Measurements from ENCODE around the gene ZXDC. TPM values are rescaled to one million over a fixed set of nuclear protein-coding genes. Genes with fewer than 3 reads are reported as not detected.

The ZXDC gene
- total RNA-seq, 2 donors from 2014 or later = 53.5 to 55.0 TPM

DNA sequence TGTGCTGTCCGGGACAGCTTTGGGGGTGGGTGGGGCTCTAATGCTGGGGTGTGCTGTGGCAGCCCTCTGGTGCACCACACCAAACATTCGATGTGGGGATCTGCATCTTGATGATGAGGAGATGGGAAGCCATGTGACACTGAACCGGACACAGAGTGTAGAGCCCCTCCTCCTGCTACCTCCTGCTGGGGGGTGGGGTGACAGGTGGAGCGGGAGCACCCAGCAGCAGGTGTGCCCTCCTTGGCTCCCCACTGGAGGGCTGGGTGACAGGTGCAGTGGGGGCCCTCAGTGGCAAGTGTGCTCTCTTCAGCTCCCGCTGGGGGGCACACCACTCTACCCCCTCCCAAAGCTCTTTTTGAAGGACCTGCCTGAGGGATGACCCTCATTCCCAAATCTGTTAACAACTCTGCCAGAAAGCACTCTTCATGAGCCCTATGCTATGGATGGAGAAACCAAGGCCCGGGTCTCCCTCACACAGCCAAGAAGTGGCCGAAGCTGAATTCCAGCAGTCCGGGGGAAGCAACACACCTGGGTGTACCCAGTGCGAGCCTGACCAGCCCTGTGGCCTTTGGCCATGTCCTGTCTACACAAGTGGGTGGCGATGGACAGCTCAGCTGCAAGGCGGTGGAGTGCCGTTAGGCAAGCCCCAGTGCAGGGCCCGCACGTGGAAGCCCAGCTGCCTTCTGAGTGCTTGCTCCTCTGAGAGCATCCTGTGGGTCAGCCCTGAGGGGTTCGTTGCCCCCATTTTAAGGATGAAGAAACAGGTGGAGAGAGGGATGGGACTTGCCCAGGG is 42.5 kb upstream of the ZXDC start:
- Histone ChIP-seq H3K27ac (no peak overlapping the region), H3K4me1 (ENCODE audit: control insufficient read depth in 1 of 2, low read depth in 2 of 2) (no peaks in the 10 kb centered on the region), H3K27me3 (replicated peaks; ENCODE audit: insufficient read depth) (no peaks in the 10 kb centered on the region), H3K9me3 (no peaks in the 10 kb centered on the region), H3K4me3 (no peak overlapping the region), H3K36me3 (no peaks in the 10 kb centered on the region)
- ATAC-seq (ENCODE audit: insufficient number of reproducible peaks, low FRiP score, low read depth) (no peak), DNase-seq (ENCODE audit: low spot score) (no peak)
- TF ChIP-seq, protein P1, sequence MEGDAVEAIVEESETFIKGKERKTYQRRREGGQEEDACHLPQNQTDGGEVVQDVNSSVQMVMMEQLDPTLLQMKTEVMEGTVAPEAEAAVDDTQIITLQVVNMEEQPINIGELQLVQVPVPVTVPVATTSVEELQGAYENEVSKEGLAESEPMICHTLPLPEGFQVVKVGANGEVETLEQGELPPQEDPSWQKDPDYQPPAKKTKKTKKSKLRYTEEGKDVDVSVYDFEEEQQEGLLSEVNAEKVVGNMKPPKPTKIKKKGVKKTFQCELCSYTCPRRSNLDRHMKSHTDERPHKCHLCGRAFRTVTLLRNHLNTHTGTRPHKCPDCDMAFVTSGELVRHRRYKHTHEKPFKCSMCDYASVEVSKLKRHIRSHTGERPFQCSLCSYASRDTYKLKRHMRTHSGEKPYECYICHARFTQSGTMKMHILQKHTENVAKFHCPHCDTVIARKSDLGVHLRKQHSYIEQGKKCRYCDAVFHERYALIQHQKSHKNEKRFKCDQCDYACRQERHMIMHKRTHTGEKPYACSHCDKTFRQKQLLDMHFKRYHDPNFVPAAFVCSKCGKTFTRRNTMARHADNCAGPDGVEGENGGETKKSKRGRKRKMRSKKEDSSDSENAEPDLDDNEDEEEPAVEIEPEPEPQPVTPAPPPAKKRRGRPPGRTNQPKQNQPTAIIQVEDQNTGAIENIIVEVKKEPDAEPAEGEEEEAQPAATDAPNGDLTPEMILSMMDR (IDR thresholded peaks at IDR 0.05) = no peak

DNA sequence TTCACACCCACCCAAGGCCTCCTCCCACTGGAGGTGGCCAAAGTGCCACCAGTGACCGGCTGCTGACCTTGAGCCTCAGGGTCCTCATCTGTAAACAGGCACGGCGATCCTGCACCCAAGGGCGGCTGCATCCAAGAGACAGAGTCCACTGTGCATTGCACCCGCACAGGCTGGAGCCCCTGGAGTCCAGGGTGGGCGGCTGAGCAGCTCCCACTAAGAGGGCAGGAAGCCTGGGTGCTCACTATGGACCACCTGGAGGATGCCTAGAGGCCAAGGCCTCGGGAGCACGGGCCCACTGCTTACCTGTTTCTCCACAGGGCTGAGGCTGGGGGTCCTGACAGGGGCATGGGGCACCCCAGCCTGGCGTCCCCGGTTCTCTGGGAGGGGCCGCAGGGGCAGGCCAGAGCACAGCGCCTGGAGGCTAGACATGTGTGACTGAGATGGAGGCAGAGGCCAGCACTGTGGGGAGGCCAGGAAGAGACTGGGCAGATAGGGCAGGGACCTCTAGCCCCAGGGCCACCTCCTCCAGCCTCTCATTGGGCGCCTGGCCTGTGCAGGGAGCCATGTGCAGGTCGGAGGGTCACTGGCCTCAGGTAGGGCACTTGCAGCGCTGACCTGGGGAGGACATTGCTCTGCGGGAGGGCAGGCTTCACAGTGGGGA is 41.7 kb upstream of the ZXDC start, which contains the start of gene UROC1:
UROC1 (minus strand) TSS at position 483 of the 661 bp plus-strand sequence; CDS start at position 429, 54 bp downstream.
- Histone ChIP-seq H3K36me3 (no peaks in the 10 kb centered on the region), H3K9me3 (no peaks in the 10 kb centered on the region), H3K27ac (no peak within 1 kb of the TSS), H3K4me1 (ENCODE audit: control insufficient read depth in 1 of 2, low read depth in 2 of 2) (no peaks in the 10 kb centered on the region), H3K27me3 (replicated peaks; ENCODE audit: insufficient read depth) (no peaks in the 10 kb centered on the region), H3K4me3 (no peak within 1 kb of the TSS)
- no peak for DNase-seq (ENCODE audit: low spot score)
- ATAC-seq (ENCODE audit: insufficient number of reproducible peaks, low FRiP score, low read depth) = no peak
- TF ChIP-seq, protein P1 (IDR thresholded peaks at IDR 0.05) = no peak

DNA sequence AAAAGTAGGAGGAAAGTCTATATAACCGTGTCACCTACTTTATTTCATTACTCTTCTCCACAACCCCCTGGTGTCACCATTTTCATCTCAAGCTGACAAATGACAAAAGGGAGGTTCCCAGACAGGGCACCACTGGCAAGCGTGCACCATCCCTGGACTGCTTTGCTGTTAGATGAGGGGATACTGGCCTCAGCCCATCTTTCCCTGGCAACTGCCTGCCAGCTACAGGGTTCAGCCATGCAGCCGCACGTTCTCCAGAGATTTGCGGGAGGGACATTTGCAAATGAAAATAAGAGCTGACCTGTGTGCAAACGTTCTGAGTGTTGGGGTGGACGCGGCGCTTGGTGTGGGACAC is 41.2 kb upstream of the ZXDC start:
- Histone ChIP-seq H3K9me3 (no peaks in the 10 kb centered on the region), H3K4me3 (no peak overlapping the region), H3K4me1 (ENCODE audit: control insufficient read depth in 1 of 2, low read depth in 2 of 2) (no peaks in the 10 kb centered on the region), H3K27ac (no peak overlapping the region), H3K27me3 (replicated peaks; ENCODE audit: insufficient read depth) (no peaks in the 10 kb centered on the region), H3K36me3 (no peaks in the 10 kb centered on the region)
- TF ChIP-seq, protein P1 (IDR thresholded peaks at IDR 0.05) = no peak
- DNase-seq (ENCODE audit: low spot score) = no peak
- no peak for ATAC-seq (ENCODE audit: insufficient number of reproducible peaks, low FRiP score, low read depth)

DNA sequence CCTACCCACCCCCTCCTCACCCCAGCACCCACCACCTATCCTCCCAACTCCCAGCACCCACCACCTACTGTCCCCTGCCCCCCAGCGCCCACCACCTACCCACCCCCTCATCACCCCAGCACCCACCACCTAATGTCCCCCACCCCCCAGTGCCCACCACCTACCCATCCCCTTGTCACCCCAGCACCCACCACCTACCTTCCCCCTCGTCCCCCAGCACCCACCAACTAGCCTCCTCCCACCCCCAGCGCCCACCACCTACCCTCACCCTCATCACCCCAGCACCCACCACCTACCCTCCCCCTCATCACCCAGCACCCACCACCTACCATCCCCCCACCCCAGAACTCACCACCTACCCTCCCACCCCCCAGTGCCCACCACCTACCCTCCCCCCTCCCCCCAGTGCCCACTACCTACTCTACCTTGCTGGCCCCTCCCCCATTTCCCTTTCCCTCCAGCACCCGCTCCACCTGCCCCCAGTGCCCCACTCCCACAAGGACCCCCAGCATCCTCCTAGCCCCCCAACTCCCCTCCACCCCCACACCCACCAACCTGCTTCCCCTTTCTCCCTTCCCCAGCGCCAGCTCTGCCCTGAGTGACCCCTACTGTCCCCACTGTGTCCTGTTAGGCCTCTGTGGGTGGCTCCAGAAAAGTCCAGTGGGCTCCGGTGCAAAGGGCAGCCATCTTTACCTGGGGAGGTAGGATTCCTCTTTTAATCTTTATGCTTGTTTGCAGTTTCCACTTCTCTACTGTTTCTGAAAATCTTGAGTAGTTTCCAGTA is 40.7 kb upstream of the ZXDC start:
- TF ChIP-seq, protein P1 (IDR thresholded peaks at IDR 0.05) = no peak
- ATAC-seq (ENCODE audit: insufficient number of reproducible peaks, low FRiP score, low read depth) (no peak), DNase-seq (ENCODE audit: low spot score) (no peak)
- H3K36me3 ChIP-seq = no peaks in the 10 kb centered on the region
- no peaks in the 10 kb centered on the region for H3K9me3 ChIP-seq
- H3K27me3 ChIP-seq (replicated peaks; ENCODE audit: insufficient read depth) = no peaks in the 10 kb centered on the region
- H3K4me3 ChIP-seq = no peak overlapping the region
- H3K4me1 ChIP-seq (ENCODE audit: control insufficient read depth in 1 of 2, low read depth in 2 of 2) = no peaks in the 10 kb centered on the region
- H3K27ac ChIP-seq = no peak overlapping the region

Measured in thoracic aorta (tissue), 2 donors.